Tibial nerve (tissue), 4 donors: ENCODE data around the gene SEMA3G. TPM values are rescaled to one million over a fixed set of nuclear protein-coding genes. Genes with fewer than 3 reads are reported as not detected.

ENCODE experiments used
- DNase-seq, 2 donors: peaks; one replicate each; pipeline ENCODE4 v3.0.0-alpha.2; 2019; ENCODE audit warnings: low spot score in 2 of 2
- H3K27ac ChIP-seq, 4 donors: fragments of 200-600 bp; sonication (generic) in 3 of 4; one replicate each; pipeline ENCODE4 v1.5.1; 2017 to 2019; ENCODE audit warnings: mild to moderate bottlenecking in 1 of 4
- H3K27me3 ChIP-seq, 2 donors: fragments of 200-600 bp; sonication (generic) in 1 of 2; one replicate each; pipeline versions ENCODE4 v1.5.1 to v1.6.0; 2017 to 2019
- H3K36me3 ChIP-seq, 3 donors: fragments of 200-600 bp; sonication (generic); one replicate each; pipeline ENCODE4 v1.5.1; 2018 to 2019
- H3K4me1 ChIP-seq, 4 donors: fragments of 200-600 bp; sonication (generic) in 3 of 4; one replicate each; pipeline ENCODE4 v1.5.1; 2017 to 2019
- H3K4me3 ChIP-seq, 4 donors: fragments of 200-600 bp; sonication (generic) in 3 of 4; one replicate each; pipeline ENCODE4 v1.5.1; 2017 to 2019; ENCODE audit warnings: mild to moderate bottlenecking in 1 of 4, moderate library complexity in 1 of 4
- H3K9me3 ChIP-seq, 4 donors: fragments of 200-600 bp; sonication (generic) in 3 of 4; one replicate each; pipeline ENCODE4 v1.5.1; 2017 to 2019
- EP300 ChIP-seq, 2 donors: sonication (generic); formaldehyde crosslinking; IDR thresholded peaks; one replicate each; pipeline ENCODE4 v1.6.1; 2017; ENCODE audit warnings: antibody characterized with exemption in 2 of 2, mild to moderate bottlenecking in 1 of 2
- POLR2A ChIP-seq, 2 donors: fragments of 450-650 bp; IDR thresholded peaks; one replicate each; pipeline ENCODE4 v1.6.1; 2017; ENCODE audit warnings: antibody characterized with exemption in 2 of 2, mild to moderate bottlenecking in 2 of 2, moderate library complexity in 2 of 2
- WGBS, 2 donors: methylation state at CpG; one replicate each; pipeline ENCODE4 v1.1.5; 2018; 5-methylcytosine and 5-hydroxymethylcytosine counted together
- total RNA-seq, 4 donors: library from RNA; depleted of rRNA; stranded (reverse); fragments of >200 nt; gene quantifications; one replicate each; pipeline ENCODE4 v1.1.0, GENCODE V29; 2016
- TF ChIP-seq, protein P1 (sequence below), 5 experiments: fragments of 200-600 bp in 3 of 5; fragments of 450-650 bp in 2 of 5; sonication (generic) in 3 of 5; IDR thresholded peaks; one replicate each; pipeline ENCODE4 v1.5.1; 2016 to 2019; ENCODE audit warnings: antibody characterized with exemption in 5 of 5, mild to moderate bottlenecking in 3 of 5, moderate library complexity in 2 of 5

The SEMA3G gene
- total RNA-seq, 4 donors from 2014 or later = 11.5 to 67.5 (median 32.7) TPM

- Histone ChIP-seq H3K9me3 (no peaks in the 10 kb centered on the region), H3K27me3 (no peaks in the 10 kb centered on the region), H3K36me3 (peaks cover 0 to 35% (median 0%) of the 10 kb centered on the region in 3 donors), H3K4me3 (no peak overlapping the region), H3K4me1 (peaks cover 0 to 37% (median 9%) of the 10 kb centered on the region in 4 donors), H3K27ac (peak overlapping the region in 2 of 4 donors; percentile 10 to 69)
- no peak for TF ChIP-seq POLR2A (IDR thresholded peaks at IDR 0.05)
- no peak for TF ChIP-seq EP300 (IDR thresholded peaks at IDR 0.05)
- TF ChIP-seq, protein P1, sequence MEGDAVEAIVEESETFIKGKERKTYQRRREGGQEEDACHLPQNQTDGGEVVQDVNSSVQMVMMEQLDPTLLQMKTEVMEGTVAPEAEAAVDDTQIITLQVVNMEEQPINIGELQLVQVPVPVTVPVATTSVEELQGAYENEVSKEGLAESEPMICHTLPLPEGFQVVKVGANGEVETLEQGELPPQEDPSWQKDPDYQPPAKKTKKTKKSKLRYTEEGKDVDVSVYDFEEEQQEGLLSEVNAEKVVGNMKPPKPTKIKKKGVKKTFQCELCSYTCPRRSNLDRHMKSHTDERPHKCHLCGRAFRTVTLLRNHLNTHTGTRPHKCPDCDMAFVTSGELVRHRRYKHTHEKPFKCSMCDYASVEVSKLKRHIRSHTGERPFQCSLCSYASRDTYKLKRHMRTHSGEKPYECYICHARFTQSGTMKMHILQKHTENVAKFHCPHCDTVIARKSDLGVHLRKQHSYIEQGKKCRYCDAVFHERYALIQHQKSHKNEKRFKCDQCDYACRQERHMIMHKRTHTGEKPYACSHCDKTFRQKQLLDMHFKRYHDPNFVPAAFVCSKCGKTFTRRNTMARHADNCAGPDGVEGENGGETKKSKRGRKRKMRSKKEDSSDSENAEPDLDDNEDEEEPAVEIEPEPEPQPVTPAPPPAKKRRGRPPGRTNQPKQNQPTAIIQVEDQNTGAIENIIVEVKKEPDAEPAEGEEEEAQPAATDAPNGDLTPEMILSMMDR (IDR thresholded peaks at IDR 0.05) = no peak
- DNase-seq = no peak
- 80 to 83% methylated on average over 19 to 21 of the region's 23 CpGs for WGBS, 2 donors
These were observed 3.7 kb downstream of the SEMA3G start for GRCh38 chr3:52441091-52441771.

DNA sequence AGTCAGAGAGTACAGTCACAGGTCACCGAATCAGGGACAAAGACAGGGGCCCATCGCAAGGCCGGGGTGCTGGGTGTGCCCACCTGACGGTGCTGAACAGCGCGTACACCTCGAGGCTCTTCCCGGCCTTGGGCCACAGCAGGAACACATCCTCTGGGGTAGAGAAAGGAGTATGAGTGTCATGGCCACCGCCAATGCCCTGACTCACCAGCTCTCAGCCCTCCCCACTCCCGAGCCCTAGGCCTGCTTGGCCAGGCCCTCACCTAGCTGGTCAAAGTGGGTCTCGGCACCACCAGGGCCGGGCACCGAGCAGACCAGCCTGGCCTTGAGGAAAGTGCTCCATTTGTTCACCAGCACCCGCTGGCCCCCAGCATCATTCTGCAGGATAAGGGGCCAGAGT, 4.2 kb downstream of the SEMA3G start:
- Histone ChIP-seq H3K4me3 (no peak overlapping the region), H3K27me3 (no peaks in the 10 kb centered on the region)
- 89 to 95% methylated on average over 10 to 13 of the region's 14 CpGs for WGBS, 2 donors

DNA sequence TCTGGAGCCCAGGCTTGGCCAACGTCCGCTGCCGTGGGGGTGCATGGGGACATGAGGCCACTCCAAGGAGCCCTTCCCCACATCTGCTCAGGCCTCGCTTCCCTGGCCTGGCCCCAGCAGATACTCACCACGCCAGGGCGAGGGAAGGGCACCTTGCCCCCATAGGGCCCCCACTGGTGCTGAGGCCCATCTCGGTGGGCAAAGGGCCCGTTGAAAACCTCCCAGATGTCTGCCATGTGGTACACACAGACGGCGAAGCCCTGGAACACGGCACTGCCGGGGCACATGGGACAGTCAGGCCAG, 4.7 kb downstream of the SEMA3G start:
- Histone ChIP-seq H3K27me3 (no peaks in the 10 kb centered on the region), H3K9me3 (no peaks in the 10 kb centered on the region), H3K4me3 (no peak overlapping the region), H3K4me1 (peaks cover 0 to 42% (median 8%) of the 10 kb centered on the region in 4 donors), H3K36me3 (peaks cover 0 to 35% (median 0%) of the 10 kb centered on the region in 3 donors), H3K27ac (peak overlapping the region in 1 of 4 donors; percentile 69)
- TF ChIP-seq EP300 (IDR thresholded peaks at IDR 0.05) = no peak
- TF ChIP-seq, protein P1 (IDR thresholded peaks at IDR 0.05) = no peak
- TF ChIP-seq POLR2A (IDR thresholded peaks at IDR 0.05) = no peak
- no peak for DNase-seq
- 84 to 85% methylated on average over 10 to 12 of the region's 12 CpGs for WGBS, 2 donors

More for the DNA sequence above, 4.2 kb downstream of the SEMA3G start:
- peak overlapping the region in 1 of 4 donors; percentile 69 for H3K27ac ChIP-seq
- H3K36me3 ChIP-seq = peaks cover 0 to 35% (median 0%) of the 10 kb centered on the region in 3 donors
- H3K4me1 ChIP-seq = peaks cover 0 to 40% (median 9%) of the 10 kb centered on the region in 4 donors
- DNase-seq = no peak
- TF ChIP-seq POLR2A (IDR thresholded peaks at IDR 0.05) (no peak), EP300 (IDR thresholded peaks at IDR 0.05) (no peak)
- TF ChIP-seq, protein P1 (IDR thresholded peaks at IDR 0.05) = no peak
- no peaks in the 10 kb centered on the region for H3K9me3 ChIP-seq

GRCh38 chr3:52439426-52440248, 5.3 kb downstream of the SEMA3G start:
- TF ChIP-seq, protein P1 (IDR thresholded peaks at IDR 0.05) = no peak
- TF ChIP-seq EP300 (IDR thresholded peaks at IDR 0.05) = no peak
- no peak for TF ChIP-seq POLR2A (IDR thresholded peaks at IDR 0.05)
- no peaks in the 10 kb centered on the region for H3K27me3 ChIP-seq
- no peak overlapping the region for H3K4me3 ChIP-seq
- H3K36me3 ChIP-seq = peaks cover 0 to 35% (median 0%) of the 10 kb centered on the region in 3 donors
- no peaks in the 10 kb centered on the region for H3K9me3 ChIP-seq
- peaks cover 0 to 42% (median 9%) of the 10 kb centered on the region in 4 donors for H3K4me1 ChIP-seq
- H3K27ac ChIP-seq = no peak overlapping the region
- 89 to 95% methylated on average over 8 to 16 of the region's 16 CpGs for WGBS, 2 donors
- DNase-seq = no peak
